PC-3 (cell line): ENCODE measurements around the gene VWA8. TPM values are rescaled to one million over a fixed set of nuclear protein-coding genes. Genes with fewer than 3 reads are reported as not detected.
A peak's percentile ranks its signal among the peaks of the same experiment; 100 is the strongest.

Experiments used
- ATAC-seq: fragments of 200-7000 bp; cut with Tn5 transposase; 2 replicates; pipeline ENCODE4 v1.9.1; 2020; ENCODE audit warnings: mild to moderate bottlenecking, moderate library complexity
- BruUV-seq: library from RNA; stranded (reverse); fragments of 400-500 nt; replicated peaks from 2 replicates; lab custom pipeline; 2021; lab: Mats Ljungman, UMichigan
- CTCF ChIA-PET: fragments of 300-600 bp; sonication (Branson Sonifier 250); formaldehyde crosslinking; loops from one replicate; lab custom pipeline; 2022; ENCODE audit warnings: antibody characterized with exemption; lab: Charles Lee
- POLR2A ChIA-PET: fragments of 300-600 bp; sonication (Branson Sonifier 250); formaldehyde crosslinking; loops from one replicate; lab custom pipeline; 2022; ENCODE audit warnings: antibody characterized with exemption; ENCODE audit not compliant: unreplicated experiment; lab: Charles Lee
- DNase-seq: peaks from one replicate; pipeline ENCODE4 v3.0.0-alpha.2; 2015
- H2AFZ ChIP-seq: fragments of 300-600 bp; sonication (generic); 2 replicates; pipeline ENCODE4 v1.6.0; 2016; ENCODE audit warnings: antibody characterized with exemption, low read length
- H3F3A ChIP-seq: fragments of 300-600 bp; sonication (generic); one replicate; pipeline ENCODE4 v1.6.0; 2017; ENCODE audit warnings: antibody characterized with exemption, low read length, control low read depth, mild to moderate bottlenecking; ENCODE audit not compliant: unreplicated experiment
- H3K27ac ChIP-seq: fragments of 300-600 bp; sonication (generic); 2 replicates; pipeline ENCODE4 v1.5.1; 2016; ENCODE audit warnings: mild to moderate bottlenecking, low read length
- H3K27me3 ChIP-seq: fragments of 300-600 bp; sonication (generic); 2 replicates; pipeline ENCODE4 v1.6.1; 2016; ENCODE audit warnings: low read length, mixed read lengths
- H3K36me3 ChIP-seq: fragments of 300-600 bp; sonication (generic); 2 replicates; pipeline ENCODE4 v1.6.1; 2016; ENCODE audit warnings: low read depth, mixed run types, low read length, mixed read lengths
- H3K4me1 ChIP-seq: fragments of 300-600 bp; sonication (generic); 2 replicates; pipeline ENCODE4 v1.5.1; 2016; ENCODE audit warnings: low read length; ENCODE audit not compliant: insufficient read depth
- H3K4me2 ChIP-seq: fragments of 300-600 bp; sonication (generic); 2 replicates; pipeline ENCODE4 v1.6.0; 2016; ENCODE audit warnings: low read length
- H3K4me3 ChIP-seq: fragments of 300-600 bp; sonication (generic); 2 replicates; pipeline ENCODE4 v1.5.1; 2016; ENCODE audit warnings: mild to moderate bottlenecking, low read length, mixed read lengths
- H3K79me2 ChIP-seq: fragments of 300-600 bp; sonication (generic); 2 replicates; pipeline ENCODE4 v1.6.1; 2017; ENCODE audit warnings: low read length, mixed read lengths
- H3K9ac ChIP-seq: fragments of 300-600 bp; sonication (generic); 2 replicates; pipeline ENCODE4 v1.6.0; 2016; ENCODE audit warnings: mild to moderate bottlenecking, low read length
- H3K9me2 ChIP-seq: fragments of 300-600 bp; sonication (generic); replicated peaks from 2 replicates; pipeline ENCODE4 v1.6.1; 2016; ENCODE audit warnings: mixed run types, low read length, mixed read lengths
- H3K9me3 ChIP-seq: fragments of 300-600 bp; sonication (generic); 2 replicates; pipeline ENCODE4 v1.6.1; 2016; ENCODE audit warnings: low read length, mixed read lengths
- H4K20me1 ChIP-seq: fragments of 300-600 bp; sonication (generic); 2 replicates; pipeline ENCODE4 v1.6.1; 2016; ENCODE audit warnings: low read length, mixed read lengths
- EZH2 ChIP-seq: fragments of 300-600 bp; sonication (generic); IDR thresholded peaks from one replicate; pipeline ENCODE4 v1.6.1; 2017; ENCODE audit warnings: antibody characterized with exemption, mild to moderate bottlenecking, low read length; ENCODE audit not compliant: unreplicated experiment
- EZH2phosphoT487 ChIP-seq: fragments of 300-600 bp; sonication (generic); IDR thresholded peaks from 2 replicates; pipeline ENCODE4 v1.6.1; 2018; ENCODE audit warnings: mild to moderate bottlenecking, antibody characterized with exemption, low read length, borderline replicate concordance
- intact Hi-C: fragments of 100-400 bp; cut with micrococcal nuclease; formaldehyde crosslinking; loops from 2 replicates; pipeline ENCODE4 v1.9.0; 2023
- total RNA-seq: library from RNA; depleted of rRNA; stranded (reverse); fragments of >200 nt; gene quantifications from 2 replicates; pipeline ENCODE4 v1.2.3, GENCODE V29; 2014
- TF ChIP-seq, protein P1 (sequence below): fragments of 300-600 bp; sonication (generic); conservative IDR thresholded peaks from 2 replicates; pipeline ENCODE4 v1.5.1; 2017; ENCODE audit warnings: antibody characterized with exemption, low read depth, mild to moderate bottlenecking, low read length

VWA8 gene
- total RNA-seq, 1 experiment from 2014 or later, result 10.0 TPM

DNA sequence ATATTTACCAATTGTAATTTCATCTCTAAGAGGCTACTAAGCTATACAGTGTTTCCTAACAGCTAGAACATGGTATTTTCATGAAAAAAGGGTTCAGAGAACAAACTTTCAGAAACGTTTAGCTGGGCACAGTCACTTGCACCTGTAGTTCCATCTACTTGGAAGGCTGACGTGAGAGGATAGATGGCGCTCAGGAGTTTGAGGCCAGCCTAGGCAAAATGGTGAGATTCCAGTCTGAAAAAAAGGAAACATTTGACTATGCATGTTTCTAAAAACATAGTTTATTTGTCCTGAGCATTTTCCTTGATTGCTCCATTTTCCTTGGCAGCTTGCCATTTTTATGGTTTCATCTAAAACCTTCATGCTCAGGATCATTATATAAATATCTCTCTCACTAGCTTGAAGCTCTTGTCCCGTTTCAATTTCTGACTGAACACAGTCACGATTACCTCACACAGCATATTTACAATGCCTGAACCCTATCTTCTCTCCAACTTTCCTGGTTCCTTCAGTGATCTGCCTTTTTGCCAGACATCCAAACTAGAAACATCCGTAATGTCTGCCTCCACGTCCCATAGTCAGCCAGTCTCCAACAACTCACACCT lies 302.8 kb downstream of the VWA8 start:
- ChIA-PET CTCF (no interaction called here), POLR2A (no interaction called here)
- no peaks in the 10 kb centered on the region for H3K27me3 ChIP-seq
- no peaks in the 10 kb centered on the region for H3F3A ChIP-seq
- H3K9me3 ChIP-seq, result no peaks in the 10 kb centered on the region
- no peaks in the 10 kb centered on the region for H3K9me2 ChIP-seq
- no peak for DNase-seq
- no peaks in the 10 kb centered on the region for H3K79me2 ChIP-seq
- no peaks in the 10 kb centered on the region for H3K36me3 ChIP-seq
- no peaks in the 10 kb centered on the region for H4K20me1 ChIP-seq
- H3K4me3 ChIP-seq, result no peak overlapping the region
- ATAC-seq, result no peak
- no TSS peak for BruUV-seq
- no peak overlapping the region for H3K27ac ChIP-seq
- intact Hi-C loops, result no loop called here
- no peak overlapping the region for H2AFZ ChIP-seq
- H3K9ac ChIP-seq, result no peak overlapping the region
- H3K4me2 ChIP-seq, result no peak overlapping the region
- no peaks in the 10 kb centered on the region for H3K4me1 ChIP-seq
- TF ChIP-seq EZH2phosphoT487 (no peak), EZH2 (no peak)
- TF ChIP-seq, protein P1, sequence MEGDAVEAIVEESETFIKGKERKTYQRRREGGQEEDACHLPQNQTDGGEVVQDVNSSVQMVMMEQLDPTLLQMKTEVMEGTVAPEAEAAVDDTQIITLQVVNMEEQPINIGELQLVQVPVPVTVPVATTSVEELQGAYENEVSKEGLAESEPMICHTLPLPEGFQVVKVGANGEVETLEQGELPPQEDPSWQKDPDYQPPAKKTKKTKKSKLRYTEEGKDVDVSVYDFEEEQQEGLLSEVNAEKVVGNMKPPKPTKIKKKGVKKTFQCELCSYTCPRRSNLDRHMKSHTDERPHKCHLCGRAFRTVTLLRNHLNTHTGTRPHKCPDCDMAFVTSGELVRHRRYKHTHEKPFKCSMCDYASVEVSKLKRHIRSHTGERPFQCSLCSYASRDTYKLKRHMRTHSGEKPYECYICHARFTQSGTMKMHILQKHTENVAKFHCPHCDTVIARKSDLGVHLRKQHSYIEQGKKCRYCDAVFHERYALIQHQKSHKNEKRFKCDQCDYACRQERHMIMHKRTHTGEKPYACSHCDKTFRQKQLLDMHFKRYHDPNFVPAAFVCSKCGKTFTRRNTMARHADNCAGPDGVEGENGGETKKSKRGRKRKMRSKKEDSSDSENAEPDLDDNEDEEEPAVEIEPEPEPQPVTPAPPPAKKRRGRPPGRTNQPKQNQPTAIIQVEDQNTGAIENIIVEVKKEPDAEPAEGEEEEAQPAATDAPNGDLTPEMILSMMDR, result peak; percentile 25; the same call in 1 of the 2 replicates

DNA sequence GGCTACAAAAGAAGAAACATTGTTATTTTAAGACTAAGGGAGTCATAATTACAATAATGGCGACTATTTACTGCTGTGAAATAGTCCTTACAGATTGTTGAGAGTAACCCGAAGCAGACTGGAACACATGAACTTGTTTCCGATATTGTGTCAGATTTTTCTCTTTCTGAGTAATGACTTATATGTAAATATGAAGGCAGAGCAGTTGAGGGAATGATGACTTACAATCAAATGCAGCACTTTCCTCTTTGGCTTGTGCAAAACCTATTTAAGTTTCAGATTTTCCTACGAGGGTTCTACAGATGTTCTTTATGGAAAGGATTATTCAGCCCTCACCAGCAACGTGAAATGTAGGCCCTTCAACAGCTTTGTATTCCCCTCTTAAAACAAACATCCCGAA lies 304.9 kb downstream of the VWA8 start:
- POLR2A ChIA-PET, result no interaction called here
- Histone ChIP-seq H4K20me1 (no peaks in the 10 kb centered on the region), H3K27ac (no peak overlapping the region), H3K9ac (no peak overlapping the region), H3K4me3 (no peak overlapping the region), H3K9me3 (no peaks in the 10 kb centered on the region), H3K79me2 (no peaks in the 10 kb centered on the region), H3K9me2 (no peaks in the 10 kb centered on the region), H3F3A (no peaks in the 10 kb centered on the region), H3K36me3 (no peaks in the 10 kb centered on the region), H3K4me1 (no peaks in the 10 kb centered on the region), H2AFZ (no peak overlapping the region), H3K27me3 (no peaks in the 10 kb centered on the region), H3K4me2 (no peak overlapping the region)
- ATAC-seq, result no peak
- no peak for DNase-seq
- TF ChIP-seq EZH2 (no peak), EZH2phosphoT487 (no peak)
- TF ChIP-seq, protein P1, result no peak
- BruUV-seq, result no TSS peak
- intact Hi-C loops, result no loop called here
- CTCF ChIA-PET, result no interaction called here

DNA sequence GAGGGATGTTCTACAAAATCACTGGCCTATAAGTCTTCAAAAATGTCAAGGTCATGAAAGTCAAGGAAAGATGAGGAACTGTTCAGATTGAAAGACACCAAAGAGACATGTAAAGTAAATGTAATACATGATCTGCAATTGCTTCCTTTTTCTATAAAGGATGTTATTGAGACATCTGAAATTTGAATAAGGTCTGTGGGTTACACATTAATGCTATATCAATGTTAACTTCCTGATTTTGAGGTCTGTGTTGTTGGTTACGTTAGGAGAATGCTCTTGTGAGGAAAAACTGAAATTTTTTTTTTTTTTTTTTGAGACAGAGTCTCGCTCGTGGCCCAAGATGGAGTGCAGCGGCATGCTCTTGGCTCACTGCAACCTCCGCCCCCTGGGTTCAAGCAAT lies 306.1 kb downstream of the VWA8 start:
- H2AFZ ChIP-seq, result no peak overlapping the region
- H4K20me1 ChIP-seq, result no peaks in the 10 kb centered on the region
- no peaks in the 10 kb centered on the region for H3K9me3 ChIP-seq
- ATAC-seq, result no peak
- no peaks in the 10 kb centered on the region for H3F3A ChIP-seq
- intact Hi-C loops, result no loop called here
- TF ChIP-seq, protein P1, result no peak
- TF ChIP-seq EZH2 (no peak), EZH2phosphoT487 (no peak)
- no peak overlapping the region for H3K4me2 ChIP-seq
- peaks cover under 1% of the 10 kb centered on the region; the same call in 1 of the 2 replicates for H3K4me1 ChIP-seq
- no TSS peak for BruUV-seq
- no peak for DNase-seq
- H3K9ac ChIP-seq, result no peak overlapping the region
- POLR2A ChIA-PET, result no interaction called here
- no peaks in the 10 kb centered on the region for H3K79me2 ChIP-seq
- no peak overlapping the region for H3K27ac ChIP-seq
- H3K4me3 ChIP-seq, result no peak overlapping the region
- H3K27me3 ChIP-seq, result no peaks in the 10 kb centered on the region
- H3K36me3 ChIP-seq, result no peaks in the 10 kb centered on the region
- H3K9me2 ChIP-seq, result no peaks in the 10 kb centered on the region
- CTCF ChIA-PET, result no interaction called here
